ENCODE measurements around the gene PDPN.

The PDPN gene

DNA sequence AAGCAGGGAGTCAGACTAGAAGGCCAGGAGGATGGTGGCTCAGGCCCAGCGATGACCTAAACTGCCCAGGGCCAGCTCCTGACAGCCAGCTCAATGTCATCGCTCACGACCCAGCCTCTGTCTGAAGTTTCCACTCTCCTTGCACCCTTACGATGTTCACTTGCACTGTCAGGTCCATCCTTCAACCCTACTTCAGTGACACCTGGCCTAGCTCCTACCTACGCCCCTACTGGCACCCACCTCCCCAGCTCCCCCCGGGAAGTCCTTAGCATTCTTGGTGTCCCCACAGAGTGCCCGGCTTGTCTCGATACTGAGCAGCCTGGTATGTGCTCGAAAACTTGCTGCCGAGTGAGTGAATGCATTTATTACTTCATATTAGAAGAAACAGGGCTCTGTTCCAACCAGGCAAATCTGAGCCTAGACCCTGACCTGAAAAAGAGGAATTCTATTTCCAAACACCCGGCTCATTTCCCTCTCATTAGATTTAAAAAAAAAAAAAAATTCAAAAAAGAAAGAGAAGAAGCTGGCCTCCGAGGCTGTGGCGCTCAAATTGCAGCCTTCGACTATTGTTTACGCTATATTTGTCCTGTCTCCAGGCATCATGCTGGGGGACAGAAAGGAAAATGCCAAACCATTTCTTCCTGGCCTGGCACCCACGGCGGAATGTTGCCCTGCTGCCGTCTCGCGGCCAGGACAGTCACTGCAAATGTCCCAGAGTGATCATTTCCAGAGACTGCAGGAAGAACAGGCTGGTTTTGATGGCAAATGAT, 40.0 kb upstream of the PDPN start:
- no peak for DNase-seq (ENCODE audit: low read depth)
- no peak overlapping the region for H3K4me3 ChIP-seq (ENCODE audit: low read length)
- TF ChIP-seq, protein P1, sequence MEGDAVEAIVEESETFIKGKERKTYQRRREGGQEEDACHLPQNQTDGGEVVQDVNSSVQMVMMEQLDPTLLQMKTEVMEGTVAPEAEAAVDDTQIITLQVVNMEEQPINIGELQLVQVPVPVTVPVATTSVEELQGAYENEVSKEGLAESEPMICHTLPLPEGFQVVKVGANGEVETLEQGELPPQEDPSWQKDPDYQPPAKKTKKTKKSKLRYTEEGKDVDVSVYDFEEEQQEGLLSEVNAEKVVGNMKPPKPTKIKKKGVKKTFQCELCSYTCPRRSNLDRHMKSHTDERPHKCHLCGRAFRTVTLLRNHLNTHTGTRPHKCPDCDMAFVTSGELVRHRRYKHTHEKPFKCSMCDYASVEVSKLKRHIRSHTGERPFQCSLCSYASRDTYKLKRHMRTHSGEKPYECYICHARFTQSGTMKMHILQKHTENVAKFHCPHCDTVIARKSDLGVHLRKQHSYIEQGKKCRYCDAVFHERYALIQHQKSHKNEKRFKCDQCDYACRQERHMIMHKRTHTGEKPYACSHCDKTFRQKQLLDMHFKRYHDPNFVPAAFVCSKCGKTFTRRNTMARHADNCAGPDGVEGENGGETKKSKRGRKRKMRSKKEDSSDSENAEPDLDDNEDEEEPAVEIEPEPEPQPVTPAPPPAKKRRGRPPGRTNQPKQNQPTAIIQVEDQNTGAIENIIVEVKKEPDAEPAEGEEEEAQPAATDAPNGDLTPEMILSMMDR (conservative IDR thresholded peaks at IDR 0.05; ENCODE audit: low read depth, low read length), result peak; percentile 62

DNA sequence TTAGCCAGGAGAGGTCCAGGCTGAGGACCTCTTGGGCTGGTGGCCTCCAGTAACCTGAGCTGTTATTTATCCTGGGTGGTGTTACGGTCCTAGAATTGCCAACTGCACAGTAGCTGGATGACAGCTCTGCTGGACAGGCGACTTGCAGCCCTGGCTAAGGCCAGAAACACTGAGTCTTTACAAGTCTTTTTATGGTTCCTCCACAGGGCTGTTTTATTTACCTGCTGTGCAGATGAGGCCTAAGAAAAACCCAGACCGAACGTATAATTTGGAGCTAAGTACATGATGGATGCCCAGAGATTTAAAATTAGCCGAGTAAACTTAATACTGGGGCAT, 39.4 kb upstream of the PDPN start:
- no peak for DNase-seq (ENCODE audit: low read depth)

DNA sequence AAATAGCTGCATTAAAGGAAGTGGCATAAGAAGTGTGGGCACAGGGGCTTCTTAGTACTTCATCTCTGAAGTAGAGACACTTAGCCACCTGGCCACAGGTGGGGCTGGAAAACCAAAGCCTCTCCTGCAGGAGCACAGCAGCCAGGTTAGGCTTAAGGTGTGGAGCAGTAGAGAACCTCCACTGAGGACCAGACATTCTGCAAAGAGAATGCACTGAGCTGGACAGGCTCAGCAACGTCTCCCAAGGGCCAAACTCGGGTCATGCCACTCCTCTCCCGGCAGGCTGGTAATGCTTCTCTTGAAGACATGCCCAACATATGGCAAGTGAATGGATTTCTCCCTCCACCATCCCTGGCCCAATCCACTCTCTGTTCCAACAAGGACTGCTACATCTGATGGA, 36.8 kb upstream of the PDPN start:
- no peak for DNase-seq (ENCODE audit: low read depth)
- TF ChIP-seq, protein P1 (conservative IDR thresholded peaks at IDR 0.05; ENCODE audit: low read depth, low read length), result no peak
- H3K4me3 ChIP-seq (ENCODE audit: low read length), result no peak overlapping the region

More for the DNA sequence above, 39.4 kb upstream of the PDPN start:
- H3K4me3 ChIP-seq (ENCODE audit: low read length), result no peak overlapping the region
- TF ChIP-seq, protein P1 (conservative IDR thresholded peaks at IDR 0.05; ENCODE audit: low read depth, low read length), result no peak

DNA sequence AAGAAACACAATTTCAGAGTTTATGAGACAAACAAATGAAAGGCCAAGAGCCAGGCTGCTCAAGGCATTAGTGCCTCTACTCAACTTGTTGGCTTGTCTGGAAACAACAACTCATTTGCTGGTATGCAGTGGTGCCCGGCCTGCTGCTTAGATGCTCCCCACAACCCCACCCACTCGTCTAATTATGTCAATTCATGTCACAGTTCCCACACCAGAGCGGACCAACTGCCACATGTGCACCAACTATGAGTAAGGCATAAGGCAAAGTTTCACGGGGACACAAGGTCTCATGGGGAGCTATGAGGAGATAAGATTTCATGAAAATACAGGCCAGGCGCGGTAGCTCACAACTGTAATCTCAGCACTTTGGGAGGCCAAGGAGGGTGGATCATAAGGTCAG, 35.4 kb upstream of the PDPN start:
- TF ChIP-seq, protein P1 (conservative IDR thresholded peaks at IDR 0.05; ENCODE audit: low read depth, low read length), result no peak
- no peak for DNase-seq (ENCODE audit: low read depth)
- no peak overlapping the region for H3K4me3 ChIP-seq (ENCODE audit: low read length)

DNA sequence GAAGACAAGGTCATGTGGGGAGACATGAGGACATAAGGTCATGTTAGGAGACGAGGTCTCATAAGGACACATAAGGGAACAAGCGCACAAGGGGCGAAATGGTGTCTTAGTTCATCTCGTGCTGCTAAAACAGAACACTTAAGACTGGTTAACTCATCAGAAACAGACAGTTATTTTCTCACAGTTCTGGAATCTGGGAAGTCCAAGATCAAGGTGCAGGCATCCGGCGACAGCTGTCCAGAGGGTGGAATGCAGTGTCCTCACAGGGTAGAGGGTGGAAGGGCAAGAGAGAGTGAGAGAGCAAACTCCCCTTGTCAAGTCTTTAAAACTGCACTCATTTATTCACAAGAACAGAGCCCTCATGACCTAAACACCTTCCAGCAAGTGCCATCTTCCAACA, 34.6 kb upstream of the PDPN start:
- DNase-seq (ENCODE audit: low read depth), result no peak
- TF ChIP-seq, protein P1 (conservative IDR thresholded peaks at IDR 0.05; ENCODE audit: low read depth, low read length), result no peak
- H3K4me3 ChIP-seq (ENCODE audit: low read length), result no peak overlapping the region

DNA sequence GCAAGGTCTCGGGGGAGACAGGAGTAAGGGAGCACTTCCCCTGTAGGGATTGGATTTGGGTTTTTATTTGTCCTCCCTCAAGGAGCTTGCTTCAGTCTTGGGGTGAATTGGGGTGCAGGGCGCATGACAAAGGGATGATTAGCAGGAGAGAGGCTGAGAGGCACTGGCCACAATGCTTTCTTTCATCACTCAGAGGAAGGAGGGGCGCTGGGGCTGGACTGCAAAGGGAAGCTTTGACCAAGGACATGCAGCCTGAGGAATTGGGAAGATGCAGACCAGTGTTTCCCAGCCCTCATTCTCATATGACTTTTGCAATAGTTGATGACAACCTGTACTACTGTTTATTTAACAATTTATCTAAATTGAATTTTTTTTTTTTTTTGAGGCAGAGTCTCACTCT, 34.1 kb upstream of the PDPN start:
- no peak overlapping the region for H3K4me3 ChIP-seq (ENCODE audit: low read length)
- no peak for DNase-seq (ENCODE audit: low read depth)
- TF ChIP-seq, protein P1 (conservative IDR thresholded peaks at IDR 0.05; ENCODE audit: low read depth, low read length), result no peak

DNA sequence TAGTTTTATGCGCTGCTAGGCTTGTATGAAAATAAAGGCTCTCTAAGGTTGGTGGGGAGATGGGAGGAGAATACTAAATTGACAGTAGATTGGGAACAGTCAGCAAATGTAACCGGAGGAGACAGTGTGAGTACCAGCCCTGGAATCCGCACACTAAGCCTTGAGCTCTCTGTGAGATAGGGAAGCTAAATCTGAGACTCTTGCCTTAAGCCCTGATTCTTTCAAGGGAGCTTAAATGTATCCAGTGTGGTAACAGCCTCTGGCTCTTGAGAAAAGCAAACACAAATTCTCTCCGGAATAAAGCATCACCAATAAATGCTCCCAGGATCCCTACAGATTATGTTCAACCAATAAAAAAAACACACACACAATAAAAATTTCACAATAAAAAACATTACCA, 33.0 kb upstream of the PDPN start:
- TF ChIP-seq, protein P1 (conservative IDR thresholded peaks at IDR 0.05; ENCODE audit: low read depth, low read length), result no peak
- no peak for DNase-seq (ENCODE audit: low read depth)
- H3K4me3 ChIP-seq (ENCODE audit: low read length), result no peak overlapping the region
